Nephron progenitor cell (in vitro differentiated cells): Measurements from ENCODE around the gene PTPRK.

Experiments used
- DNase-seq: peaks from one replicate; pipeline ENCODE4 v3.0.0; 2021
- H3K27ac Mint-ChIP-seq: 2 replicates; pipeline ENCODE4 v1.8.0; 2021; ENCODE audit warnings: mild to moderate bottlenecking, moderate library complexity, mixed read lengths
- H3K27me3 Mint-ChIP-seq: 2 replicates; pipeline ENCODE4 v1.8.0; 2021; ENCODE audit warnings: mild to moderate bottlenecking, low read depth, mixed read lengths; ENCODE audit not compliant: poor library complexity
- H3K36me3 Mint-ChIP-seq: 2 replicates; pipeline ENCODE4 v1.8.0; 2021; ENCODE audit warnings: low read depth, mixed read lengths
- H3K4me1 Mint-ChIP-seq: 2 replicates; pipeline ENCODE4 v1.8.0; 2021; ENCODE audit warnings: mixed read lengths
- H3K4me3 Mint-ChIP-seq: 2 replicates; pipeline ENCODE4 v1.8.0; 2021; ENCODE audit warnings: mild to moderate bottlenecking, moderate library complexity, mixed read lengths
- H3K9me3 Mint-ChIP-seq: 2 replicates; pipeline ENCODE4 v1.8.0; 2021; ENCODE audit warnings: mild to moderate bottlenecking, moderate library complexity, mixed read lengths
- CTCF ChIP-seq: fragments of 200-600 bp; sonication (generic); IDR thresholded peaks from 2 replicates; pipeline ENCODE4 v1.5.0; 2021; ENCODE audit warnings: antibody characterized with exemption

PTPRK gene

DNA sequence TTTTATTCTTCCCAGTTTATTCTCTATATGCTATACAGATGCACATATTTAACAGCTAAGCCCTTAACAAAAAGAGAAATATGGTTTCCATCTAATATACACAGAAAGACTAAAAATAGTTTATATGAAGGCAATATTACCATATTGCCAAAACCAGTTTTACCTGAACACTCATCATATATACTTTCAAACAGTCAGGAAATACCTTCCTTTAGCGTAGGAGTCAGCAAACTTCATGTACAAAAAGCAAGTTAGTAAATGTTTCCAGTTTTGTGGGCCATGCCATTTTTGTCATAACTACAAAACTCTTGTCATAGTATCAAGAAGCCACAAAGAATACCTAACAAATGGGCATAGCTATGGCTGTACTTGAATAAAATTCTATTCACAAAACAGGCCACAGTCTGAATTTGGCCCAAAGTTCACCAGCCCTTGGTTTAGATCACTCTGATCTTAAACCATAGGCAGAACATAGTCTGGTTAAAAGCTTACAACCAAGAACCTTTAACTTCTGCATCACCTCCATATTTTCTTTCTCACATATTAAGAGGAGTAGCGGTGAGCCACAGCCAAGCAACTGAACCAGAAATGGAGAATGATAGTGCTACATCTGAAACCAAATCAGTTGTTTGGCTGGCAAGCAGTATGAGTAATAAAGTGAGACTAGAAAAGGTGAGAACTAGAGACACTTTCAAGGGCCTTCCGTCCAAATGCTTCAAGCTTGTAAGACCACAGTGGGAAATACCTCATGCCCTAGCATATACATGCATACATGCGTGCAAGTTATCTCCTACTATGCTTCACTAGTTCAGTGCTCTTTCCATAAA is 116.6 kb downstream of the PTPRK start:
- H3K36me3 Mint-ChIP-seq = peaks cover 17% of the 10 kb centered on the region
- H3K27me3 Mint-ChIP-seq = no peaks in the 10 kb centered on the region
- no peak for TF ChIP-seq CTCF
- no peaks in the 10 kb centered on the region for H3K9me3 Mint-ChIP-seq
- peak overlapping the region; percentile 27 for H3K27ac Mint-ChIP-seq
- H3K4me3 Mint-ChIP-seq = no peak overlapping the region
- peaks cover 34% of the 10 kb centered on the region for H3K4me1 Mint-ChIP-seq
- DNase-seq = no peak

DNA sequence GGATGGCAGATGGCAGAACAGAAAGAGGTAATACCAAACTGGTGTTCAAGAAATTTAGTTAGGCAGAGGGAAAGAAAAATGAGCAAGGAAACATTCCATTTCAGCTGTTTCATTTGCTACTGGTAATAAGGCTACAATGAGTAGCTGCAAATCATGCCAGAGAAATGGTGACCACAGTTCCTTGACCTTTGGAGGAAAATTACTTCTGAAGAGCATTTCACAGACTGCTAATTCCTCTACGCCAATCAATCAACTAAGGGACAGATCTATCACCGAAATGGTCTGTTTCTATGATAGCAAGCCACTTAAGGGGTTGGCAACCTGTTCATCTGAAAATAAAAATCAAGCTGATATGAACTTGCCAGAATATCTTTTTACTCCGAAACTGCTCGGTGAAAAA is 119.5 kb downstream of the PTPRK start:
- peaks cover 20% of the 10 kb centered on the region for H3K4me1 Mint-ChIP-seq
- no peak overlapping the region for H3K27ac Mint-ChIP-seq
- DNase-seq = no peak
- H3K36me3 Mint-ChIP-seq = peaks cover 19% of the 10 kb centered on the region
- no peaks in the 10 kb centered on the region for H3K27me3 Mint-ChIP-seq
- H3K4me3 Mint-ChIP-seq = no peak overlapping the region
- no peak for TF ChIP-seq CTCF
- H3K9me3 Mint-ChIP-seq = peaks cover 4% of the 10 kb centered on the region

DNA sequence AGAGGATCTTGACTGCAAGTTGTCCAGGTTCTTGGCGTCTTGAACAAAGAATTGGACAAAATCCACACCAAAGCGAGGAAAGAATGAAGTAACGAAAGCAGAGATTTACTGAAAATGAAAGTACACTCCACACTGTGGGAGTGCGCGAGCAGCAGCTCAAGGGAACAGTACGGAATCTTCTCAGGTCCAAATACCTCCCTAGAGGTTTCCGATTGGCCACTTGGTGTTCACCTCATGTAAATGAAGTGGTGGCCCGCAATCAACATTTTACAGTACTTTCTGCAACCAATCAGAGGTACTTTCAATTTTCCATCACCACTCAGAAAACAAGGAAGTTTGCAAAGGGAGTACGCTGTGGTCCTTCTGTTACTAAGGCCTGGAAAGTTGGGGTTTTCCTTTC is 122.4 kb downstream of the PTPRK start:
- H3K36me3 Mint-ChIP-seq = peaks cover 25% of the 10 kb centered on the region
- no peak for DNase-seq
- H3K27ac Mint-ChIP-seq = no peak overlapping the region
- H3K27me3 Mint-ChIP-seq = no peaks in the 10 kb centered on the region
- TF ChIP-seq CTCF = no peak
- H3K9me3 Mint-ChIP-seq = peaks cover 4% of the 10 kb centered on the region
- H3K4me3 Mint-ChIP-seq = no peak overlapping the region
- peaks cover 12% of the 10 kb centered on the region for H3K4me1 Mint-ChIP-seq

GRCh38 chr6:128395596-128395995 is 124.8 kb downstream of the PTPRK start:
- no peak for DNase-seq
- no peak overlapping the region for H3K4me3 Mint-ChIP-seq
- H3K27ac Mint-ChIP-seq = no peak overlapping the region
- peaks cover 4% of the 10 kb centered on the region for H3K9me3 Mint-ChIP-seq
- peaks cover 2% of the 10 kb centered on the region for H3K4me1 Mint-ChIP-seq
- peaks cover 28% of the 10 kb centered on the region for H3K36me3 Mint-ChIP-seq
- no peaks in the 10 kb centered on the region for H3K27me3 Mint-ChIP-seq
- no peak for TF ChIP-seq CTCF

GRCh38 chr6:128395188-128395587 is 125.2 kb downstream of the PTPRK start:
- H3K4me1 Mint-ChIP-seq = no peaks in the 10 kb centered on the region
- no peak for TF ChIP-seq CTCF
- H3K27ac Mint-ChIP-seq = no peak overlapping the region
- no peak overlapping the region for H3K4me3 Mint-ChIP-seq
- no peaks in the 10 kb centered on the region for H3K27me3 Mint-ChIP-seq
- peaks cover 4% of the 10 kb centered on the region for H3K9me3 Mint-ChIP-seq
- no peak for DNase-seq
- peaks cover 28% of the 10 kb centered on the region for H3K36me3 Mint-ChIP-seq

- no peak for TF ChIP-seq CTCF
- no peak overlapping the region for H3K27ac Mint-ChIP-seq
- no peaks in the 10 kb centered on the region for H3K27me3 Mint-ChIP-seq
- peaks cover 28% of the 10 kb centered on the region for H3K36me3 Mint-ChIP-seq
- no peak for DNase-seq
- no peaks in the 10 kb centered on the region for H3K4me1 Mint-ChIP-seq
- no peak overlapping the region for H3K4me3 Mint-ChIP-seq
- peaks cover 4% of the 10 kb centered on the region for H3K9me3 Mint-ChIP-seq
Measured at GRCh38 chr6:128394167-128394566, 126.2 kb downstream of the PTPRK start.
